ENCODE data around the gene ABCB9.
"Not testable (repeated sequence)": the region's sequence is repeated elsewhere in the genome, so short reads cannot be mapped to it uniquely, and the experiment has no call there.

The ABCB9 gene

DNA sequence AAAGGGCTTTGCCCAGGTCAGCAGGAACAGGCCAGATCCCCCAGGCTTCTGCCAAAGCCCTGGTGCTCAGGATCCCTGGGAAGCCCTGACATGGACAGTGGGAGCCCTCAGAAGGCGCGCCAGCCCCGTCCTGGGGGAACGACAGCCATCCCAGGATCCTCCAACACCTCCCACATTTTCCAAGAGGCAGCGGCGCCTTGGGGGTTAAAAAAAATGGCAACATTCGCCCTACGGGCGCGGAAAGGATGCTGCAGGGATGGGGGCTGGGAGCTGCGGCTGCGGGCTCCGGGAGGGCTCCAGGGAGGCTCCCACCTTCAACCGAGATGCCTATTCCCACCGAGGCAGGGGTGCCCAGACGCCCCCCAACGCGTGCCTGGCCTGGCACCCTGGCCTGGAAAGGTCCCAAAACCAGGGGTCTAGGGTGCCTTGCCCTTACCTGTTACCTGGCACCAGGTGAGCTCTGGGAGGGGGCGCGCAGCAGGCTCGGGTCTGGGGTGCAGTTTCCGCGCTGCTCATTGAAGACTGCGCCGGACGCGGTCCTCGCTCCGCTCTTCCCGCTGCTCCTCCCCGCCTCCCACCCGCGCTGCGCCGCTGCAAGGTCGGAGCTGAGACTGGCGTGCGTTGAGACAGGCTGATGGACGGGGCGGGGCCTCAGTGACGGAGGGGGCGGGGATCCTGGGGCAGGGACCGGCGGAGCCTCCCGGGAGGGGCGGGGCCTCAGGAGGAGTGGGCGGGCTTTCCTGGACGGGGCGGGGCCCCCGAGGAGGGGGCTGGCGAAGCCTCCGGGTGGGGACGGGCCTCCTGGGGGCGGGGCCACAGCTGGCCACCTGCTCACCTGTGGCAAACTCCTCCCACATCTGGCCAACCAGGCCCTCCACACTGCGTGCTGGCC lies at the start of gene ABCB9:
ABCB9 (minus strand) TSS at position 613 of the 892 bp plus-strand sequence. CDS start 6,228 bp downstream, outside the sequence.
- peak; percentile 94 for DNase-seq (ENCODE audit: low read depth)

DNA sequence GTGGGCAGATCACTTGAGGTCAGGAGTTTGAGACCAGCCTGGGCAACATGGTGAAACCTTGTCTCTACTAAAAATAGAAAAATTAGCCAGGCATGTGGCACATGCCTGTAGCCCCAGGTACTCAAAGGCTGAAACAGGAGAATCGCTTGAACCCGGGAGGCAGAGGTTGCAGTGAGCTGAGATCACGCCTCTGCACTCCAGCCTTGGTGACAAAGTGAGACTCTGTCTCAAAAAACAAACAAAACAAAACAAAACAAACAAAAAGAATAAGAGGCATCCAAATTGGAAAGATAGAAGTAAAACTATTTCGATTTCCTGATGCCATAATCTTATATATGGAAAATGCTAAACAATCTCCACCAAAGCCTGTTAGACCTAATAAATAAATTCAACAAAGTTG lies 48.2 kb upstream of the ABCB9 start:
- not testable (repeated sequence) for DNase-seq (ENCODE audit: low read depth)

DNA sequence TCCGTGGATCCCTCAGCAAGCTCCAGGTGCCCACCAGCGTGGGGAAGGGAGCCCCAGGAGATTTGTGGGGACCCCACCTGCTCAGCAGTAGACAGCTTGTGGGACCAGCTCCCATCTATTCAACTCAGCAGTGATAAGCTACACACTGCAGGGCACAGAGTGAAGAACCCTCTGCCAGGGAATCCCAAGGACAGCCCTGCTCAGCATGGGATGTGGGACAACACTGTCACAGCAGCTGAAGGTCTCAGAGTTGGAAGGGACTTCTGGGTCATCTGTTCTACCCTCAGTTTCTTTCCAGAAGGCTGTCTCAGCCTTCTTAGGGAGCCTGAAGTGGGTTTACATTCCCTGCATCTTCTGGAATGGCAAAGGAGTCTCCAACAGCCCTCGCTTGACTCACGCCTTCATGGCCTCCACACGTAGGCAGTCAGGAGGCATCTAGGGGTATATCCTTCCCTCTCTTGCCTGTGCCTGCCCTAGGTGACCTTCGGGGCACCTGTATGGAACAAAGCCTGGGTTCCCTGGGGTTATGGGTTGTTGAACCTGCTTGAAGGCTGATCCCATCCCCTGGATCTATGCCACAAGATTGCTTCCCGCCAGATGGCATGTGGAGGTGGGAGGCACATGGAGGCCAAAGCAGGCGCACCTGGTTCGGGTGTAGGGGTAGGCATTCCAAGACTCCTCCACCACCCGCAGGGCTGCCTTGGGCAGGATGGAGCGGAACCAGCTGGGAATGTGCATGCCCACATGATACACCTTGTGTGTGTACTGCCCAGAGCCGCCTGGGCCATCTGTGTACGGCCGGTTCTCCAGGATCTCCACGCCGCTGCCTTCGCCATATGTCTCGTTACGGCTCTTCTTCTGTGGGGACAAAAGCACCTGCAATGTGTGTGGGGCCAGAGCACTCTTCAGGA lies 47.2 kb upstream of the ABCB9 start:
- no peak for DNase-seq (ENCODE audit: low read depth)

DNA sequence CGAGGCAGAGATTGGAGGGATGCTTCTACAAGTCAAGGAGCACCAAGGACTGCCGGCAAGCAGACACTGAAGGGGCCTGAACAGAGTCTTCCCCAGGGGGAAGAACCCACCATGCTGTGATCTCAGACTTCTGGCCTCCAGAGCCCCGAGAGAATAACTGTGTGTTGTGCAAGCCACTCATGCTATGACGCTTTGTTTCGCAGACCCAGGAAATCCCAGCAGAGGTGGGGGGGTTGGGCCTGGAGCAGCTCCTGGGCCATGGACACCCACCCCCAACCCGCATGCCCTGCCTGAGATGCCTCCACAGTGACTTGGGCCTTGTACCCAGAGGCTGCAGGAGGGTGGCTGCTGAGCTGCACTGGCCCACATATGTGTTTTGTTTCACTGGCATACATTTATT lies 45.4 kb upstream of the ABCB9 start:
- no peak for DNase-seq (ENCODE audit: low read depth)

DNA sequence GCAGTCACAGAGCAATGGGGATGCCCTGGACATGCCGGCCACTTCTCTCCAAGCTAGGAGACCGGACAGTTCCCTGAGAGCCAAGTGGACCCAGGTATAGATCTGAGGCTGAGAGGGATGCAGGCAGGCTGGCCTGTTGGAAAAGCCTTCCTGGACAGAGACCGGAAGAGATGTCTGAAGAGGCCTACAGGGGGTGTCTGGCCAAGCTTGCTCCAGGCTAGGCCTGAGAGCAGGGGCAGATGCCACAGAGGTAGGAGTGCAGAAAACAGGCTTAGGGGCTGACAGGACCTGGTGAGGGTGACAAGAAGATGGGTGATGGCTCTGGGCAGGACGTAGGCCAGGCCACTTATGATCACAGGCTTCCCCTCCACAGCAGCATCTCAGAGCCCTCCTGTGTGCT lies 44.4 kb upstream of the ABCB9 start:
- DNase-seq (ENCODE audit: low read depth), result no peak

DNA sequence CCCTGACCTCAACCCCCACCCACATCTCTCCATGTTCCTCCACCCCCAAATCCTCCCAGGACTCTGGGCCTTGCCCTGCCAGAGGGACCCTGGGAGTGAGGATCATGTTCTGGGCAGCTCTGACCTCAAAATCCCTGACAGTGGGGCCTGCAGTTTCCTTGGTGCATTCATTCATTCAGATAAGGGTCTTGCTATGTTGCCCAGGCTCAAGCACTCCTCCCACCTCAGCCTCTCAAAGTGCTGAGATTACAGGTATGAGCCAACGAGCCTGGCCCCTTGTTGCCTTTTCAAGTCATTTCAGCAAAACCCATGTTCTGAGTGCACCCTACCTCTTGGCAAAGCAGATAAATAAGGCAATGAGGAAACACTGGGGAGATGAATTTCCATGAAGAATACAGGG lies 43.8 kb upstream of the ABCB9 start:
- no peak for DNase-seq (ENCODE audit: low read depth)

DNA sequence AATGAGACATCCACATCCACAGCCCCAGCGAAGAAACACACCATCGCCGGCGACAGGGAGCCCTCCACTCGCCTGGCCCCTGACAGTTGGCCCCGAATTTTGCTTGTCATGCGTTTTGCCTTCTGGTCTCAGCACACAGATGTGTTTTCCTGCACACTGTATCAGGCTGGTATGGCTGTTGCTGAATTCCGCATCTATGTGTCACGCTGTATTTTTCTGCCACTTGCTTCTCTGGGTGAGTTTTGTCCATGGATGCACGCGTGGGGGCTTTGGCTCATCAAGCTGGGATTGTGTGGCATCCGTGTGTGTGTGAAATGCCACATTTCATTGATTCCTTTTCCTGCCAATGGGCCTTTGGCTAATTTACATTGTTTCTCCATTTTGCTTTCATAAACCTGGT lies 40.7 kb upstream of the ABCB9 start:
- no peak for DNase-seq (ENCODE audit: low read depth)

DNA sequence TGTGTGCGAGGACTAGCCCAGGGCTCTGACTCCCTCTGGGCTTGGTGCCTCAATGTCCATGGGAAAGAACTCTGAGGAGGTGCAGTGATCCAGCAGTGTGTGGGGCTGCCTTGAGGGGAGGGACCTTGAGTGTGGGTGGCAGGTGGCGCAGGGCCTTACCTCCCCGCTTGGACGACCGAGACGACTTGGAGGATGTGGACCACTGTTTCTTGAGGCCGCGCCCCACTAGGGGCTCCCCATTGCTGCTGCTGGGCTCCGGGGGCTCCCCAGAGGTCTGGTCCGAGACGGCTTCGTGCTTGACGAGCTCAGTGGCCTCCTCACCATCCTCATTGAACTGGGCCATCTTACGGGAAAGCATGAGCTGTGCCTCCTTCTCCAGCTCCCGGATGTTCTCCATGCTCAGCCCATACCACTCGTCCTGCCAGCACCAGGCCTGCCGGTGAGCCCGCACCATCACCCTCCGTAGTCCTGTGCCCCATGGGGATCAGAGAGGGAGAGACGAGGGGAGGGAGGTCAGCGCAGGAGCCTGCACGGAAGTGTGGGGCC lies 38.9 kb upstream of the ABCB9 start:
- no peak for DNase-seq (ENCODE audit: low read depth)

DNA sequence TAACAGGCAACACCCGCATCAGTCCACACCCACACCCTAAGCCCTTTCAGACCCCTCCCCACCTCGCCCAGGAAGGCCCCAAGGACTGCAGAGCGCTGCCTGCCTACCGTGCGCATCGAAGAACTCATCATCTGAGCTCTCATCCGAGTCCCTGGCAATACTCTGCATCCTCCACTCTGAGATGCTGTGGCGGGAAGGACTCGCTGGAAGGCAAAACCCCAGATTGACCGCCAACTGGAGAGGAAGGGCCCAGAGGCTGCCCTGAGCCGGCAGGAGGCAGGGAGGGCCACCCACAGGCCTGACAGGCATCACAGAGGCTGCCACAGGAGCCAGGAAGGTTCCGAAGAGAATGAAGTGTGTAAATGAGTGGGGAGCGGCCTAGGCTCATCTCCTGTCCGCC lies 38.0 kb upstream of the ABCB9 start:
- no peak for DNase-seq (ENCODE audit: low read depth)

DNA sequence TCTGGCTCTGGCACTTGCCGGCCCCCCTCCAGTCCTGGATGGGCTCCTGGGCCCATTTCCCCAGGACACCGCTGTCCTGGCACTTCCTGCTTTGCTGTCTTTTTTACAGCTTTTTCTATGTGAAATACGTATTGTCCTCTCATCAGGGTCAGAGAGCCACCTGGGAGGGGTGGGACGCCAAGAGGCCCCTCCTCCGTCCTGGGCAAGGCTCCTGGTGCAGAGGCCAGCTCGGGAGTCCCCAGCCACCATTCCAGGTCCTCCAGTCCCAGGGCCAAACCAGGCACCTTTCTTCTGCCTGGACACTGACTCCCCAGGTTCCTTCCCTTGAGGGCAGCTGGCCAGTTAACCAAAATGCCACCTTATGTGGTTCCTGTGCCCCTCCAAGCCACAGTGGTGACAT lies 37.0 kb upstream of the ABCB9 start:
- no peak for DNase-seq (ENCODE audit: low read depth)

DNA sequence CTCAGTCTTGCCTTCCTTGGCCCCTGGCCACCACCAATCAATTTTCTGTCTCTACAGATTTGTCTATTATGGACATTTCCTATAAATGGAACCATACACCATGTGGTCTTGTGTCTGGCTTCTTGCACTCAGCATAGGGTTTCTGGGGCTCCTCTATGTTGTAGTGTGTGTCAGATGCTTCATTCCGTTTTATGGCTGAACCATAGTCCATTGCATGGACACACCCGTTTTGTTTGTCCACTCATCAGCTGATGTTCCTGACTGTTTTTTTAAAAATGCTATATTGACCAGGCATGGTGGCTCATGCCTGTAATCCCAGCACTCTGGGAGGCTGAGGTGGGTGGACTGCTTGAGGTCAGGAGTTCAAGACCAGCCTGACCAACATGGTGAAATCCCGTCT lies 35.2 kb upstream of the ABCB9 start:
- DNase-seq (ENCODE audit: low read depth), result no peak

DNA sequence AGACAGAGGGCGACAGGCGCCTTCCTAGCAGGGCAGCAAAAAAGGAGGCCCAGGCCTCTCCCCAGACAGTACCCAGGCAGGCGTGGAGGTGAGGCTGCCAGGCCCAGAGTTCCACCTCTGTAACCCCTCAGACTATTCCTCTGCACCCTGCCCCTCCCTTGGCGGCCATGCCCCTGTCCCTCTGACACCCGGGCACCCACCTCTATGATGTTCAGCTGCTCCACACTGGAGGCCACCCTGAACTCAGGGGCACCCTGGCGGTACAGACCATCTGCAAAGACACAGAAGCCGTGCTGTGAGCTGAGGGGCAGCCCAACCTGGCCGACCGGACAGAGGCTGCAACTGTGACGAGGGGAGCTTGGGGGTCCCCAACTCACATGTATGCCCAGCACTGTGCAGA lies 34.3 kb upstream of the ABCB9 start:
- no peak for DNase-seq (ENCODE audit: low read depth)

DNA sequence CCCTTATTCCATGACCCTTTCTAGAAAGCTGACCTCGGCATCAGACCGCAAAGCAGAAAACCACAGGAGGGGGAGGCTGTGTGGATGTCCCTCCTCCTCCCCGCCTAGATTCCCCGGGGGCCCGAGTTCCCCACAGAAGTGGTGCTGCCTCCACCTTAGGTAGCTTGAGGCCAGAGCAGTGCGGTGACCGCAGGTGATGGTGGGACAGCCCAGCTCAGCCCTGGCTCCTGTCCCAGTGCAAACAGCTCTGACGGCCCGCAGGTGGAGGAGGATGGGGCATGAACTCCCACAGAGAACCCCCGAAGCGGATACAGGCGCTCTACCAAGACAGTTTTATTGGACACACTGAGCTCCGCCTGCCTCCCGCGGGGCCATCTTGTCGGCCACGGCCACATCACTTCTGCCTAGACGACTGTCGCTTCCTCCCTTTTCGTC lies 33.7 kb upstream of the ABCB9 start:
- no peak for DNase-seq (ENCODE audit: low read depth)

DNA sequence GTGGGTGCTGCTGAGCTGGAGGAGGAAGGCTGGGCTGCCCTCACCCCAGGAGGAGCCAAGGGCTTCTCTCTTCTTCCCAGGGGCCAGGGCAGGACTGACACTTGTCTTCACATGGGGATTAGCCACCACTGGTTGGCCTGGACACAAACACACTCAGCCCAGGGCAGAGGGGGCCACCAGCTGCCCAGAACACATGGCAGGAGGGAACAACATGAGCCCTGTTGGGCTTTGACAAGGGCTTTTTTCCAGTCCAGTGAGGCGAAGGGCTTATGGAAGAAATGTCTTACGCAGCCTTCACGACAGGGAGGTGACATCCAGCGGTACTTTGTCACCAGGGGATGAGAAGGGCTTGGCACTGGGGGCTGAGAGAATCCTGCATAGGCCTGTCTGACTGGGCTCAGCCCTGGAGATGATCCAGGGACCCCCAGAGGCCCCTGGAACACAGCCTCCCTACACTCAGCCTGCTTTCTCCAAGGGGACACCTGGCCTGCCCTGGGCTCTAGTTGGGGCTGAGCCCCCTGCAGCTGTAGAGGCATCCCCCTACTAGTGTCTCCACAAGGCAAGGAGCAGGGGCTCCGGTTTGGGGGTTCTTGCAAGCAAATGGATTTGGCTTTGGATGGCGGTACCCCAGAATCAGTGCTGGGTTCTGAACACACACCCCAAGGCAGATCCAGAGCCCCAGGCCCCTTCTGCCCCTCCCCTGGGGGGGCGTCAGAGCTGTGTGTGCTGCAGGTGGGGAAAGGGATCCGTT lies 33.1 kb upstream of the ABCB9 start:
- DNase-seq (ENCODE audit: low read depth), result no peak

DNA sequence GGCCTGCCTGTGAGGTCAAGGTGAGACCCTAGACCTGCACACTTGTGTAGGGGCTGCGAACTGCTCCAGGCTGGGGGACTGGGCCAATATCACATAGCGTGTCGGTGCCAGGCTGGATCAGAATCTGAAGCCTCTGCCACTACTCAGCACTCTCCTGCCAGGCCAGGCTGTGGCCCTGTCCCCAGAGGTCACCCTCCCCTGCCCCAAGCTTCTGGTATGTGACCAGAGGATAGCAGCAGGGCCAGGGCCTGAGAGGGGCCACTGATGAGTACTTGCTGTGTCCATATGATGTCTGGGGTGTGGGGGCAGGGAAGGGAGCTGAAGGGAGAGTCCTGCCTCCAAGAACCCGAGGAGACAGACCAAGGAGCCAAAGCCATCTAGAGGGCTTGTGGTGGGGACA lies 32.1 kb upstream of the ABCB9 start:
- DNase-seq (ENCODE audit: low read depth), result no peak

DNA sequence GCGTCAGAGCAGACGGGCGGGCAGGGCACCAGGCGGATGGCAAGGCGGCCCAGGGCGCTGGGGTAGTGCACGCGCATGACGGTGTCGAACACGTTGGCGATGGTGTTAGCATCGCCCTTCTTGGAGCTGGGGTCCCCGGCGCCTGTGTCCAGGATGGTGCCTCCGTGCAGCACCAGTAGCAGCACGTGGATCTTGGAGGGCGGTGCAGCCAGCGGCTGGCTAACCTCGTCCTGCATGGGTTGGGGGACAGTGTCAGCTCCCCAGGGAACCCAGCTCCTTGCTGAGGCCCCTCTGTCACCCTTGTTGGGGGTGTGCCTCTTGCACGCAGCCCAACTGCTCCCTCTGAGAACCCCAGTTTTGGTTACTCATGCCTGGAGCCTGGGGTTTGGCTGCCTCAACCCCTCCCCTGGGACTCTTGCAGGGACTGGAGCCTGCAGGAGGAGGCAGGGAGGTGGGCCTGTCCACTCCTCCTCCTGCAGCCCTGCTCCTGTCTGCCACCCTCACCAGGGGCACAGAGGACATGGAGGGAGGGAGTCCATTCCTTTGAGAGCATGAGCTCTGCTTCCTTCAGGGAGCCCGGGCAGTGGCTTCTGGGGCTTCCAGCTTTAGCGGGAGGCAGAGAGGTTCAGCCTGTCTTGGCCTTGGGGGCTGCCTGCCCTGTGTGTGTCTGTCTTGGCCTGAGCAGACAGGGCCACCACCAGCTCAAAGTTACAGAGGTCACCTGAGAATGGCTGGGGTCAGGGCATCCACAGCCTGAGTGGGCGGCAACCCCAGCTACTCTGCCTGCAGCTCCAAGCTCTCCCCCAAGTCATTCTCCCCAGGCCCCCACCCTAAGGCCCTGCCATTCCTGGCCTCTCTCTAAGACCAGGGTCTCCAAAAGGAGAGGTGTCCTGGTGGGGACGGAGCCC lies 31.3 kb upstream of the ABCB9 start:
- no peak for DNase-seq (ENCODE audit: low read depth)

DNA sequence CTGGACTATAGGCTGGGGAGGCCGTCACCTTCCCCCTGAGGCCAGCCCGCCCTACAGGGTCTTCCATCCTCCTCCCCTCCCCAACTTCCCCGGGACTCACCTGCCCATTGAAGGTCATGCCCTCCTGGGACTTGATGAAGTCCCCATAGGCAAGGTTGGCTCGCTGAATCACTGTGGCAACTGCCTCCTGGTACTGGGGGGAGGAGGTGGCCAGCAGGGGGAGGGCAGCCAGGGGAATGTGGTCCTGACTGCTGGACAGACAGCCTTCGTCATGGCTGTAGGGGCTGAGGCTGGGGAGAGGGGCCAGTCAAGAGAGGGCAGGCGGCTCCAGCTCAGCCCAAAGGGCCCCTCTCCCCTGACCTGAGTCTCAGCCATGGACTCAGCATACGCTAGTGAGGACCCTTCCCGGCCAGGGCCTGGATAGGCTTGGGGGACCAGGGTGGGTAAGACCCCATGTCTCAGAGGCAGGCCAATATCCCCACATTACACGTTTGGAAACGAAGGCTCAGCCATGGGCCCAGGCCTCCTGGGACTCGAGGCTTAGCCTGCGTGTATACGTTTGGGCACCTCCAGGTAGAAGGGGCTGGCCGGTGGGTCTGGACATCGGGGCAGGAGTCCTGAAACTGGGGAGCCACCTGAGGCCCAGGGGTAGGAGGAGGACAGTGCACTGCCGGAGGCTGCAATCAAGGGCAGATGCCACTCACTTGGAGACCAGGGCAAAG lies 30.5 kb upstream of the ABCB9 start:
- DNase-seq (ENCODE audit: low read depth), result no peak

DNA sequence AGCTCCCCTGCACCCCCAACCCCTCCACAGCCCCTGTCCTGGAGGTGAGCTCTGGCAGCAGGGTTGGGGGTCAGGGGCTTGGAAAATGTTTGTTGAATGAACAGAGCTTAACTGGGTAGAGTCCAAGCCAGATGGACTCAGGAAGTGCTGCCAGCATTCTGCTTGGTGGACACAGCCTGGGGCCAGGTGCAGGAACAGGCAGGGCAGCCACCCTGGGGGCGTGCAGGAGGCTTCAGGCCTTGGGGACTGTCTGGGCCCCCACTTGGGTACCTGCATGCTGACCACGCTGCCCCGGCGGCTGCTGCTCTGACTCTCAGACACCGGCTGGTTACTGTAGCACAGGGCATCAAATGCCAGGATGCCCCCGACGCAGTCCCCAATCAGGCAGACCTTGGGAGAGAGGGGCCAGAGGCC lies 29.9 kb upstream of the ABCB9 start:
- no peak for DNase-seq (ENCODE audit: low read depth)

DNA sequence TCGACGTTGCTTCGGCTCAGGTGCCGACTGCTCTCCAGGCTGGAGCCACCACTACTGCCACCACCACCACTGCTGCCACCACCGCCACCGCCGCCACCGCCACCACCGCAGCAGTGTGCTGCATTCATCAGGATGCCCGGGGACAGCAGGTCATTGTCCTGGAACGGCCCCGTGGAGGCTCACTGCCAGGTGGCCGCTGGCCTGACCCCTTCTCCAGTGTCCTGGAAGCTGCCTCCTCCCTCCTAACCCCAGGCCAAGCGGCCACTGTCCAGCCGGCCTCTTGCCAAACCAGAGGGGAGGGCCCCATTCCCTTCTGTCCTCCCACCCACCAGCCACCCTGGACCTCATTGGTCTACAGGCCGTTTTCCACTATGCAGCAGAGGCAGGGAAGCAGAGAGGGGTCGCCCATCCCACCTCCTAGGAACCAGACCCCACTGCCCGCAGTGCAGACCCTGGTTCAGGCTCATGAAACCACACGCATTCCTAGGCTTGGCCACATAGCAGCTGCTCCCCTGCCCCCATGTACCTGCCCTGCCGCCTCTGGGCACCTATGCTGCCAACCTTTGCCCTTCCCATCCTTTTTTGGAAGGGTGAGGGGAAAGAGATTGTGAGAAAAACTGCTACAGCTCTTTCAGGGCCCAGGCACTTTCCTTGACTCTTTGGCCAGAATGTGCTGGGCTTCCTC lies 29.4 kb upstream of the ABCB9 start:
- no peak for DNase-seq (ENCODE audit: low read depth)
